ENCODE data around the gene CXCL16.

CXCL16 gene, protein sequence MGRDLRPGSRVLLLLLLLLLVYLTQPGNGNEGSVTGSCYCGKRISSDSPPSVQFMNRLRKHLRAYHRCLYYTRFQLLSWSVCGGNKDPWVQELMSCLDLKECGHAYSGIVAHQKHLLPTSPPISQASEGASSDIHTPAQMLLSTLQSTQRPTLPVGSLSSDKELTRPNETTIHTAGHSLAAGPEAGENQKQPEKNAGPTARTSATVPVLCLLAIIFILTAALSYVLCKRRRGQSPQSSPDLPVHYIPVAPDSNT

DNA sequence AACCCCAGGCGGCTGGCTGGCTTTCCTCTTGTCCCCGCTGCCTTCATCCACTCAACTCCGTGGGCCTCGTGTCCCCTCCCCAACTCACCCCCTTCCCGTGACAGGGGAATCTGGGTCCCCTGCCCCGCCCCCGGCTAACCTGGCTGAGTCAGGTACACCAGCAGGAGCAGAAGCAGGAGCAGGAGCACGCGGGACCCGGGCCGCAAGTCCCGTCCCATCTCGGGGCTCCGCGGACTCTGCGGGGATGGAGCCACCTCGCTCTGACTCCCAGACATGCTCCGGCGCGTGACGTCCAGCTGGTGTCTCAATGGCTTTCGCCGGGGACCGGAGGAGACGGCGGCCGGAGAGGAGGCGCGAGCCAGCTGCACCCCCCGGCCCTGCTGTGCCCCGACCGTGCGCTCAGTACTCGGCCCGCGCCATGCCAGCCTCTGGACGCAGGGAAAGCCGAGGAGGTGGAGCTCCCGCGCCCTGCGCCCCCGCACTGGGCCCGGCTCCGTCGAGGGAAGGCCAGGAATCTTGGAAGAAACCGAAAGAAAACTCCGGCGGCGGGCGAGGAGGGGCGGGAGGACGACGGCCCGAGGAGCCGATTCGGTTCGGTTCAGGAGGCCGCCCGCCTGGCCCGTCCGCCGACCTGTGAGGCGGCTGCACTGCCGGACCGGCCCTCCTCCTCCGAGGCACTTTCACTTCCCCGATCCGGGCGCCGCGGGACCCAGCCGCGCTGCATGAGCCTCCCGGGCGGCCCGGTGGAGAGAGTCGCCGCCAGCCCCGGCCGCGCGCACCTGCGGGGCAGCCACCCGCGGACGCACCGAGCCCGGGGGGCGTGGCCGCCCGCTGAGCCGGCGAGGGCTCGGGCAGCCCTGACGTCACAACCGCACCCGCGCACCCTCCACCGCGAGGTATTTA, at the start of gene CXCL16, which contains the start of gene ZMYND15:
TSS of gene CXCL16 (minus strand) at position 807 of the 903 bp plus-strand sequence. CDS start at position 218, 589 bp downstream.
TSS of gene ZMYND15 (plus strand) at position 712 of the 903 bp plus-strand sequence. CDS start 716 bp downstream, outside the sequence.
- ATAC-seq (replicated peaks) (peak; percentile 80 to 87), DNase-seq (peak; percentile 52)
- peaks cover 33 to 52% of the 10 kb centered on the region in 2 donors for H3K4me1 Mint-ChIP-seq
- H3K36me3 Mint-ChIP-seq: peaks cover 0 to 3% of the 10 kb centered on the region in 2 donors
- H3K4me3 Mint-ChIP-seq: peak within 1 kb of the TSS; percentile 77 to 81
- no peaks in the 10 kb centered on the region for H3K9me3 Mint-ChIP-seq
- peaks cover 24 to 35% of the 10 kb centered on the region in 2 donors for H3K27me3 Mint-ChIP-seq
- peak within 1 kb of the TSS; percentile 91 for H3K27ac Mint-ChIP-seq

GRCh38 chr17:4788807-4789700, 49.3 kb upstream of the CXCL16 start, which contains the start of gene GLTPD2:
Gene GLTPD2 (plus strand): TSS chr17:4788964. CDS start chr17:4789012, 48 bp downstream.
- peaks cover 17 to 46% of the 10 kb centered on the region in 2 donors for H3K4me1 Mint-ChIP-seq
- no peaks in the 10 kb centered on the region for H3K36me3 Mint-ChIP-seq
- H3K27ac Mint-ChIP-seq: peak within 1 kb of the TSS; percentile 79
- ATAC-seq (replicated peaks): no peak
- no peaks in the 10 kb centered on the region for H3K9me3 Mint-ChIP-seq
- peaks cover 40 to 63% of the 10 kb centered on the region in 2 donors for H3K27me3 Mint-ChIP-seq
- peak within 1 kb of the TSS; percentile 88 to 96 for H3K4me3 Mint-ChIP-seq
- no peak for DNase-seq

- Mint-ChIP-seq H3K4me1 (peaks cover 17 to 46% of the 10 kb centered on the region in 2 donors), H3K4me3 (peak overlapping the region; percentile 29 to 36), H3K27me3 (peaks cover 41 to 66% of the 10 kb centered on the region in 2 donors), H3K36me3 (no peaks in the 10 kb centered on the region), H3K27ac (peak overlapping the region; percentile 79), H3K9me3 (no peaks in the 10 kb centered on the region)
- no peak for DNase-seq
- no peak for ATAC-seq (replicated peaks)
Observed at GRCh38 chr17:4788159-4788806, 48.6 kb upstream of the CXCL16 start.

DNA sequence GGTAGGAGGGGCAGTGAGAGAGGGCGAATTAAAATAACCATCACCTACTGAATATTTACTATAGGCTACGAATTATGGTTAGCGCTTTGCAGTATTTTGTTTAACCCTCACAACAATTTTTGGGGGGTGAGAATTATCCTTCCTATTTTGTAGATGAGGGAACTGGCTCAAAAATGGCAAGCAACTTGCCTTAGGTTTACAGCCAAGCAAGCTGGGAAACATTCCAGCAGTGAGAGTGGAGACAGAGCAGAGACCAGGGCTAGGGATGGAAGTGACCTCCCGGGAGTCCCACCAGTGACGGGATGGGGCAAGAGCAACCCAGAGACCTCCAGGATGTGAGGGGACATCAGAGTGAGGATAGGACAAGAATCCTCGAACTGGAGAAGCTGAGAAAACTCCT, 46.8 kb upstream of the CXCL16 start:
- Mint-ChIP-seq H3K4me1 (peaks cover 21 to 46% of the 10 kb centered on the region in 2 donors), H3K27ac (no peak overlapping the region), H3K9me3 (peaks cover 0 to 2% of the 10 kb centered on the region in 2 donors), H3K4me3 (peak overlapping the region in 1 of 2 donors; percentile 44), H3K36me3 (peaks cover 0 to 2% of the 10 kb centered on the region in 2 donors), H3K27me3 (peaks cover 48 to 70% of the 10 kb centered on the region in 2 donors)
- no peak for DNase-seq
- no peak for ATAC-seq (replicated peaks)

GRCh38 chr17:4786106-4786511, 46.4 kb upstream of the CXCL16 start, which contains the start of gene VMO1:
Gene VMO1 (minus strand): TSS chr17:4786364. CDS start chr17:4786352, 12 bp downstream.
- Mint-ChIP-seq H3K4me1 (peaks cover 21 to 44% of the 10 kb centered on the region in 2 donors), H3K36me3 (peaks cover 0 to 2% of the 10 kb centered on the region in 2 donors), H3K27ac (peak within 1 kb of the TSS; percentile 77), H3K27me3 (peaks cover 48 to 70% of the 10 kb centered on the region in 2 donors), H3K9me3 (peaks cover 0 to 2% of the 10 kb centered on the region in 2 donors), H3K4me3 (peak within 1 kb of the TSS; percentile 41 to 70)
- DNase-seq: no peak
- no peak for ATAC-seq (replicated peaks)

GRCh38 chr17:4785311-4786105, 45.8 kb upstream of the CXCL16 start:
- H3K27me3 Mint-ChIP-seq: peaks cover 53 to 74% of the 10 kb centered on the region in 2 donors
- H3K36me3 Mint-ChIP-seq: peaks cover 0 to 2% of the 10 kb centered on the region in 2 donors
- H3K4me1 Mint-ChIP-seq: peaks cover 18 to 38% of the 10 kb centered on the region in 2 donors
- peaks cover 0 to 2% of the 10 kb centered on the region in 2 donors for H3K9me3 Mint-ChIP-seq
- ATAC-seq (replicated peaks): no peak
- H3K27ac Mint-ChIP-seq: peak overlapping the region; percentile 77
- no peak for DNase-seq
- peak overlapping the region; percentile 41 to 70 for H3K4me3 Mint-ChIP-seq

DNA sequence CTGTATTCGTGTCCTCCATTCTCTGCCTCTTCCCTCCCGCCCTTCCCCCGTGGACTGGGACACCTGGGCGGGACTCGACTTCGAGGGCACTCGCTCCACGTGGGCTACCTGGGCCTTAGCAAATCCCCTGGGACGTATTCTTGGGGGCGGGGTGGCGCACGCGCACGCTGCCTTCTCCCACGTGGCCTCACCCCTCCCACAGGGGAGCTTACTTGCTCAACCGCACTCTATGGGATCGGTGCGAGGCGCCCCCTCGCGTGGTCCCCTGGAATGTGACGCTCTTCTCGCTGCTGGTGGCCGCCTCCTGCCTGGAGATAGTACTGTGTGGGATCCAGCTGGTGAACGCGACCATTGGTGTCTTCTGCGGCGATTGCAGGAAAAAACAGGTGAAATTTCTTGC, 42.9 kb upstream of the CXCL16 start:
- peaks cover 0 to 2% of the 10 kb centered on the region in 2 donors for H3K9me3 Mint-ChIP-seq
- H3K27me3 Mint-ChIP-seq: peaks cover 51 to 66% of the 10 kb centered on the region in 2 donors
- H3K27ac Mint-ChIP-seq: peak overlapping the region; percentile 56
- DNase-seq (no peak), ATAC-seq (replicated peaks) (no peak)
- peak overlapping the region in 1 of 2 donors; percentile 41 for H3K4me3 Mint-ChIP-seq
- H3K36me3 Mint-ChIP-seq: peaks cover 0 to 2% of the 10 kb centered on the region in 2 donors
- peaks cover 16 to 25% of the 10 kb centered on the region in 2 donors for H3K4me1 Mint-ChIP-seq

GRCh38 chr17:4780325-4780955, 40.7 kb upstream of the CXCL16 start:
- peaks cover 34 to 44% of the 10 kb centered on the region in 2 donors for H3K27me3 Mint-ChIP-seq
- peaks cover 0 to 2% of the 10 kb centered on the region in 2 donors for H3K9me3 Mint-ChIP-seq
- no peak for ATAC-seq (replicated peaks)
- peaks cover 4 to 6% of the 10 kb centered on the region in 2 donors for H3K4me1 Mint-ChIP-seq
- no peak overlapping the region for H3K27ac Mint-ChIP-seq
- no peak overlapping the region for H3K4me3 Mint-ChIP-seq
- peaks cover 0 to 2% of the 10 kb centered on the region in 2 donors for H3K36me3 Mint-ChIP-seq
- no peak for DNase-seq

- no peak for ATAC-seq (replicated peaks)
- H3K4me1 Mint-ChIP-seq: peaks cover 5% of the 10 kb centered on the region in 2 donors
- H3K36me3 Mint-ChIP-seq: peaks cover 0 to 2% of the 10 kb centered on the region in 2 donors
- peaks cover 0 to 2% of the 10 kb centered on the region in 2 donors for H3K9me3 Mint-ChIP-seq
- H3K27me3 Mint-ChIP-seq: peaks cover 26 to 33% of the 10 kb centered on the region in 2 donors
- no peak overlapping the region for H3K4me3 Mint-ChIP-seq
- no peak overlapping the region for H3K27ac Mint-ChIP-seq
- DNase-seq: no peak
Observed at GRCh38 chr17:4777969-4778760, 38.4 kb upstream of the CXCL16 start.

DNA sequence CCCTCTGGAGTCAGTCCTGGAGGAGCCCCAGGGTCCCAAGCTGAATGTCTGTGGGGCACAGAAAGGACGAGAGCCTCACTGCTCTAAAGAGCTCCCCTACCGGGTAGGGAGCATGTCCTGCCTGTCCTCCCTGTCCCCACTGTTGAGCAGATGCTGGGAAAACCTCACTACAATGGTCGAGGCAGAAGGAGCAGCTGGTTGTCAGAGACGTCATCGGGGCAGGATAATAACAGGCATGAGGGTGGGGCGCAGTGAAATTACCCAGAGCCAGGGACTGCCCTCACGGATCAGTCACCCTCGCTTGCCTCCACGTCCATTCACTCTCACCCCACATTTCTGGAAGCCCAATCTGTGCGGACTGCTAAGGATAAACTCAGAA, 32.5 kb upstream of the CXCL16 start:
- DNase-seq (no peak), ATAC-seq (replicated peaks) (no peak)
- Mint-ChIP-seq H3K27me3 (peaks cover 12 to 31% of the 10 kb centered on the region in 2 donors), H3K27ac (no peak overlapping the region), H3K9me3 (no peaks in the 10 kb centered on the region), H3K4me3 (no peak overlapping the region), H3K36me3 (no peaks in the 10 kb centered on the region), H3K4me1 (peaks cover 1 to 5% of the 10 kb centered on the region in 2 donors)

DNA sequence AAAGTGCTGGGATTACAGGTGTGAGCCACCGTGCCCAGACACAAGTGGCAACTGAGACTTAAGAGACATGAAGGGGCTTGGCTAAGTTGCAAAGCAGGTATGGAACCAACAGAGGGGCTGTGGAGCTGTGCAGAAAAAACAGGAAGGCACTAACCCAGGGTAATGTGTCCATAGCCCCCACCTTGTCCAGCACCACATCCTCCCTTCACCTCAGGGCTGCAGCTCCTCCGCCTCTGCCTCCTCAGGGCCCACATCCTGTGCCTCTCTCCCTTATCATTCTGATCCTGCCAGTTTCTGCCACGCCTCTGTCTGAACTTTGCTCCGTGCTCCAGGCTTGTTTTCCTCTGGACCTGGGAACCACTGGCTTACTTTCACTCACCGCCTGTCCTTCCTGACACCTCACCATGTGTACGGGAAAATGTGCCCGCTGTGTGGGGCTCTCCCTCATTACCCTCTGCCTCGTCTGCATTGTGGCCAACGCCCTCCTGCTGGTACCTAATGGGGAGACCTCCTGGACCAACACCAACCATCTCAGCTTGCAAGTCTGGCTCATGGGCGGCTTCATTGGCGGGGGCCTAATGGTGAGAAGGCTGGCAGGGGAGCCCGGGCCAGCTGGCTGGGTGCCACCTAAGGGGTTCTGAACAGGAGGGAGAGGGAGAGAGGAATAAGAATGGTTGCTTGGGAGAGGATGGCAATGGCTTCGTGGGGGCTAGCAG, 31.9 kb upstream of the CXCL16 start, which contains the start of gene TM4SF5:
TSS of gene TM4SF5 (plus strand) at position 368 of the 716 bp plus-strand sequence. CDS start at position 405, 37 bp downstream.
- Mint-ChIP-seq H3K27me3 (peaks cover 12 to 31% of the 10 kb centered on the region in 2 donors), H3K4me3 (no peak within 1 kb of the TSS), H3K4me1 (peaks cover 1 to 5% of the 10 kb centered on the region in 2 donors), H3K27ac (no peak within 1 kb of the TSS), H3K36me3 (no peaks in the 10 kb centered on the region), H3K9me3 (no peaks in the 10 kb centered on the region)
- DNase-seq (no peak), ATAC-seq (replicated peaks) (no peak)
